ENCODE measurements around the gene NT5E. TPM values are rescaled to one million over a fixed set of nuclear protein-coding genes. Genes with fewer than 3 reads are reported as not detected.

Gene NT5E
- total RNA-seq, 1 experiment from 2014 or later, result 84.6 TPM

- H3K4me3 ChIP-seq, result no peak overlapping the region
- no peaks in the 10 kb centered on the region for H3F3A ChIP-seq (ENCODE audit: insufficient read depth, low read depth)
- DNase-seq, result no peak
- no peak overlapping the region for H2AFZ ChIP-seq
- ChIA-PET POLR2A (ENCODE audit: unreplicated experiment) (interaction anchor here (0.5 to 0.6 kb wide), 3 partner anchors 25 to 222 kb away, joined by 3 to 9 read pairs (median 3); partner anchors contain the start of gene SYNCRIP), CTCF (interaction anchor here (0.6 kb wide), 1 partner anchor 61 kb away, joined by 3 read pairs; no protein-coding TSS in a partner anchor)
- TF ChIP-seq CTCF (conservative IDR thresholded peaks at IDR 0.05), result no peak
- TF ChIP-seq EZH2 (IDR thresholded peaks at IDR 0.05; ENCODE audit: low read depth), result no peak
- H3K9me3 ChIP-seq (ENCODE audit: insufficient read depth, low read depth), result no peaks in the 10 kb centered on the region
- no peaks in the 10 kb centered on the region; the same call in 1 of the 2 replicates for H3K4me1 ChIP-seq (replicated peaks; ENCODE audit: insufficient read depth)
- no peak overlapping the region for H3K4me2 ChIP-seq
- no peak overlapping the region for H3K27ac ChIP-seq
- intact Hi-C loops (cut with micrococcal nuclease; ENCODE audit: unreplicated experiment), result no loop called here
- no TSS peak for BruUV-seq (replicated peaks)
- H3K27me3 ChIP-seq (ENCODE audit: insufficient read depth, low read depth), result no peaks in the 10 kb centered on the region
- H3K36me3 ChIP-seq (ENCODE audit: low read depth), result no peaks in the 10 kb centered on the region
- no peaks in the 10 kb centered on the region for H4K20me1 ChIP-seq (ENCODE audit: insufficient read depth)
- H3K79me2 ChIP-seq (ENCODE audit: low read depth), result no peaks in the 10 kb centered on the region
- H3K9me2 ChIP-seq (ENCODE audit: insufficient read depth), result no peaks in the 10 kb centered on the region
These were observed 27.9 kb upstream of the NT5E start for GRCh38 chr6:85421972-85422371.

- Histone ChIP-seq H3K9me2 (ENCODE audit: insufficient read depth) (no peaks in the 10 kb centered on the region), H3K79me2 (ENCODE audit: low read depth) (no peaks in the 10 kb centered on the region), H3K27me3 (ENCODE audit: insufficient read depth, low read depth) (no peaks in the 10 kb centered on the region), H3F3A (ENCODE audit: insufficient read depth, low read depth) (no peaks in the 10 kb centered on the region), H4K20me1 (ENCODE audit: insufficient read depth) (no peaks in the 10 kb centered on the region), H3K4me2 (no peak overlapping the region), H3K4me3 (no peak overlapping the region), H3K4me1 (replicated peaks; ENCODE audit: insufficient read depth) (no peaks in the 10 kb centered on the region; the same call in 1 of the 2 replicates), H3K27ac (no peak overlapping the region), H2AFZ (no peak overlapping the region), H3K9me3 (ENCODE audit: insufficient read depth, low read depth) (no peaks in the 10 kb centered on the region), H3K36me3 (ENCODE audit: low read depth) (no peaks in the 10 kb centered on the region)
- TF ChIP-seq EZH2 (IDR thresholded peaks at IDR 0.05; ENCODE audit: low read depth), result no peak
- no peak for TF ChIP-seq CTCF (conservative IDR thresholded peaks at IDR 0.05)
- CTCF ChIA-PET, result no interaction called here
- DNase-seq, result no peak
- intact Hi-C loops (cut with micrococcal nuclease; ENCODE audit: unreplicated experiment), result no loop called here
- BruUV-seq (replicated peaks), result no TSS peak
- POLR2A ChIA-PET (ENCODE audit: unreplicated experiment), result no interaction called here
These were observed 26.9 kb upstream of the NT5E start for GRCh38 chr6:85422996-85423395.

GRCh38 chr6:85424981-85425380 lies 24.9 kb upstream of the NT5E start:
- intact Hi-C loops (cut with micrococcal nuclease; ENCODE audit: unreplicated experiment), result no loop called here
- H3K27ac ChIP-seq, result no peak overlapping the region
- BruUV-seq (replicated peaks), result no TSS peak
- no peak overlapping the region for H3K4me2 ChIP-seq
- ChIA-PET CTCF (interaction anchor here (0.6 kb wide), 1 partner anchor 24 kb away, joined by 3 read pairs; no protein-coding TSS in a partner anchor), POLR2A (ENCODE audit: unreplicated experiment) (no interaction called here)
- no peak for DNase-seq
- H3K4me1 ChIP-seq (replicated peaks; ENCODE audit: insufficient read depth), result no peaks in the 10 kb centered on the region
- no peak overlapping the region for H2AFZ ChIP-seq
- H3K27me3 ChIP-seq (ENCODE audit: insufficient read depth, low read depth), result no peaks in the 10 kb centered on the region
- H3F3A ChIP-seq (ENCODE audit: insufficient read depth, low read depth), result no peaks in the 10 kb centered on the region
- no peaks in the 10 kb centered on the region for H3K9me3 ChIP-seq (ENCODE audit: insufficient read depth, low read depth)
- TF ChIP-seq EZH2 (IDR thresholded peaks at IDR 0.05; ENCODE audit: low read depth) (no peak), CTCF (conservative IDR thresholded peaks at IDR 0.05) (no peak)
- no peaks in the 10 kb centered on the region for H3K9me2 ChIP-seq (ENCODE audit: insufficient read depth)
- H3K36me3 ChIP-seq (ENCODE audit: low read depth), result no peaks in the 10 kb centered on the region
- no peaks in the 10 kb centered on the region for H3K79me2 ChIP-seq (ENCODE audit: low read depth)
- no peak overlapping the region for H3K4me3 ChIP-seq
- no peaks in the 10 kb centered on the region for H4K20me1 ChIP-seq (ENCODE audit: insufficient read depth)
